SK-N-MC (cell line): ENCODE measurements around the gene GPD1L.

Experiments
- DNase-seq: peaks from one replicate; pipeline ENCODE4 v3.0.0-alpha.2; 2011; ENCODE audit warnings: low read depth, low spot score
- H3K27ac ChIP-seq: fragments of 200-600 bp; sonication (generic); 2 replicates; pipeline ENCODE4 v1.5.1; 2016; ENCODE audit warnings: mixed run types
- H3K36me3 ChIP-seq: fragments of 200-600 bp; sonication (generic); 2 replicates; pipeline ENCODE4 v1.6.1; 2017; ENCODE audit warnings: antibody characterized with exemption, low read length, mixed read lengths; ENCODE audit not compliant: insufficient read depth
- H3K4me3 ChIP-seq: fragments of 200-600 bp; sonication (generic); 2 replicates; pipeline ENCODE4 v1.5.1; 2016
- H3K9ac ChIP-seq: fragments of 200-600 bp; sonication (generic); 2 replicates; pipeline ENCODE4 v1.8.0; 2017; ENCODE audit warnings: mixed run types, mixed read lengths; ENCODE audit not compliant: insufficient read length
- H3K9me3 ChIP-seq: fragments of 200-600 bp; sonication (generic); 2 replicates; pipeline ENCODE4 v1.6.1; 2017; ENCODE audit warnings: low read depth, mild to moderate bottlenecking, antibody characterized with exemption, low read length, moderate library complexity, mixed read lengths
- EZH2 ChIP-seq: fragments of 200-600 bp; sonication (generic); IDR thresholded peaks from one replicate; pipeline ENCODE4 v1.6.1; 2017; ENCODE audit warnings: antibody characterized with exemption
- FOXP2 ChIP-seq: optimal IDR thresholded peaks from 2 replicates; pipeline ENCODE3; 2011; ENCODE audit warnings: mild to moderate bottlenecking, moderate library complexity; ENCODE audit not compliant: insufficient read depth; ENCODE audit errors: extremely low read length, control extremely low read depth
- POLR2AphosphoS5 ChIP-seq: IDR thresholded peaks from 2 replicates; pipeline ENCODE4 v1.6.1; 2012; ENCODE audit warnings: mild to moderate bottlenecking, low read depth, low read length, borderline replicate concordance

Gene GPD1L

DNA sequence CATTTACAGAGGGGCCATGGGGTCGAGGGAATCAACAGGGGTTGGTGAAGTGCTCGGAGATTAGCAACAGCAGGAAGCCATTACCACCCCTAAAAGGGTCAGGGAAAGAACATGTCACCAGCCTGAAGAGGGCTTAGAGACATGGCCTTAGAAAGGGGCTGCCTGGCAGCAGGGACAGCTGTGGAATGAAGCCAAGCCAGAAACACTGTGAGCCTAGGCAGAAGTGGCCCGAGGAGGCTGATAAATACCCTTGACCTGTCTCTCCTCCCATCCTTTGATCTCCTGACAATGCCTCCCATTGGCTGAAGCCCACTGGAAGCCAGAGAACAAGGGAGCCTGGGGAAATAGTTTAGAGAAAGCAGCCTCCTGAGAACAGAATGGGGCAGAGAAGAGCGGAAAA lies 31.4 kb downstream of the GPD1L start:
- DNase-seq: no peak
- TF ChIP-seq EZH2: no peak
- no peak for TF ChIP-seq POLR2AphosphoS5
- TF ChIP-seq FOXP2: no peak

DNA sequence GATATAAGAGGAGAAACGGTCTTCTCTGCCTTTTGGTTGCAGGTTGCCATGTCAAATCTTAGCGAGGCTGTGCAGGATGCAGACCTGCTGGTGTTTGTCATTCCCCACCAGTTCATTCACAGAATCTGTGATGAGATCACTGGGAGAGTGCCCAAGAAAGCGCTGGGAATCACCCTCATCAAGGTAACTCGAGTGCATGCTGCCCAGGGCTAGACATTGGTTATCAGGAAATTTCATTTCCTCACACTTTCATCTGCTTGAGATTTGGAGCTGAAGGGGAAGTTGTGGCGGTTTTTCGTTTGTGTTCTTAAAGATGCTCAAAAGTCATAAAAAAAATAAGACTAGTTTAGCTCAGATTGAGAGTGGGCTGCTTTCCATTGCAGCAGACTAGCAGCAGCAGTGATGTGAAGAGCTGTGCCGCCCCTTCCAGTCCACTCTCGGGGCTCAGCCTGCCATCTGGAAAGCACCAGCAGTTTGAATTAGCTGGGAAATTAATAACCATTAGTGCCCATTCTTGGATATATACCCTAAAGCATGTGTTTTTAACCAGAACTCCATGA lies 32.2 kb downstream of the GPD1L start:
- H3K27ac ChIP-seq: no peak overlapping the region
- no peaks in the 10 kb centered on the region for H3K36me3 ChIP-seq
- no peak for DNase-seq
- TF ChIP-seq POLR2AphosphoS5 (no peak), FOXP2 (no peak), EZH2 (no peak)
- H3K4me3 ChIP-seq: no peak overlapping the region
- no peaks in the 10 kb centered on the region for H3K9me3 ChIP-seq
- no peak overlapping the region for H3K9ac ChIP-seq

More for the DNA sequence above, 31.4 kb downstream of the GPD1L start:
- Histone ChIP-seq H3K27ac (no peak overlapping the region), H3K9ac (no peak overlapping the region), H3K9me3 (no peaks in the 10 kb centered on the region), H3K36me3 (no peaks in the 10 kb centered on the region), H3K4me3 (no peak overlapping the region)

DNA sequence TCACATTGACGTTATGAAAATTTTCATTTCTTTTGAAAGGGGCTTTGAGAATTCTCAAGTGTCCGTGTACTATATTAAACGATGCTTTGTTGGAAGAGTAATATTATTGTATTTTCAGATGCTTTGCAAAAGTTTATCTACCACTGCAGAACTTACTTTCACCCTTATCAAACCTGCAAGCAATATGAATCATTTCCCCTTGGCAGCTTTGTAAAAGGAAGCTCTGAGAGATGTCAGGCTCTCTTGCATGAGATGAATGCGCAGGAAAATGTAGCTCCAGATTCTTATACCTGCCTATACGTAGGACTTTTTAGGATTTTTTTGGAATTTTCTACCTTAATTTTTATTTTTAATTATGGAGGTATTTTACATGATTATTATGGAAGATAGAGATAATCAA lies 34.5 kb downstream of the GPD1L start:
- no peak overlapping the region for H3K9ac ChIP-seq
- no peaks in the 10 kb centered on the region for H3K9me3 ChIP-seq
- TF ChIP-seq EZH2 (no peak), POLR2AphosphoS5 (no peak), FOXP2 (no peak)
- DNase-seq: no peak
- no peak overlapping the region for H3K4me3 ChIP-seq
- no peaks in the 10 kb centered on the region for H3K36me3 ChIP-seq
- no peak overlapping the region for H3K27ac ChIP-seq

DNA sequence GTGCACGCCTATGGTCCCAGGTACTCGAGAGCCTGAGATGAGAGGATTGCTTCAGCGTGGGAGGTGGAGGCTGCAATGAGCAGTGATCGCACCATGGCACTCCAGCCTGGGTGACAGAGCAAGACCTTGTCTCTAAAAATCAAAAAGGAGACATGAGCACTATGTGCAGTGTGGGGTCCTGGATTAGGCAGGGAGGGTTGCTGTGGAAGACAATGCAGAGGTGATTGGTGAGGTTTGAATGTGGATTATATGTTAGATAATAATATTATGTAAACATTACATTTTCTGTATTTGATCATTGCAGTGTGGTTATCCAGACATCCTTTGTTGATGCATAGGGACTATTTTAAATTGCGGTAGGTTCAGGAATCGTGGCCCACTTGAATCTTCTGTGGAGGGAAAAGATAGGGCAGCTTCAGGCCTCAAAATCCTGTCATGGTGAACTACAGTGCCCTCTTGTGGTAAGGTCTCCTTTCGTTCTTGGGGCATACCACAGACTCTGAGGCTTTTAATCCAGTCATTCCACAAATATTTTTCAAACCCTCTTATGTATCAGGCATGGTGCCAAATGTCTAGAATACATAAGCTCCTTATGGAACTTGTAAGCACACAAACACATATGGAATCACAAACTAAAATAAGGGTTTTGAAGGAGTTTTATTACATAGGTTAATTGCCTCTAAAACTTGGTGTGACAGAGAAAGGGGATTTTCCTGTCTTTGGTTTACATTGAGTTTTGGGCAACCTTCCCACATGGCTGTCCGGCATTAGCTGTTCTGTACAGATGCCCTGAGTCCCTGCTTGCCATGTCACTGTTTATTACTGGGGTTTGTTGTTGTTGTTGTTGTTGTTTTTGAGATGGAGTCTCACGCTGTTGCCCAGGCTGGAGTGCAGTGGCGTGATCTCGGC lies 37.7 kb downstream of the GPD1L start:
- H3K9ac ChIP-seq: no peak overlapping the region
- H3K27ac ChIP-seq: no peak overlapping the region
- no peaks in the 10 kb centered on the region for H3K36me3 ChIP-seq
- no peak overlapping the region for H3K4me3 ChIP-seq
- TF ChIP-seq EZH2: no peak
- no peaks in the 10 kb centered on the region for H3K9me3 ChIP-seq
- DNase-seq: peak; percentile 53

DNA sequence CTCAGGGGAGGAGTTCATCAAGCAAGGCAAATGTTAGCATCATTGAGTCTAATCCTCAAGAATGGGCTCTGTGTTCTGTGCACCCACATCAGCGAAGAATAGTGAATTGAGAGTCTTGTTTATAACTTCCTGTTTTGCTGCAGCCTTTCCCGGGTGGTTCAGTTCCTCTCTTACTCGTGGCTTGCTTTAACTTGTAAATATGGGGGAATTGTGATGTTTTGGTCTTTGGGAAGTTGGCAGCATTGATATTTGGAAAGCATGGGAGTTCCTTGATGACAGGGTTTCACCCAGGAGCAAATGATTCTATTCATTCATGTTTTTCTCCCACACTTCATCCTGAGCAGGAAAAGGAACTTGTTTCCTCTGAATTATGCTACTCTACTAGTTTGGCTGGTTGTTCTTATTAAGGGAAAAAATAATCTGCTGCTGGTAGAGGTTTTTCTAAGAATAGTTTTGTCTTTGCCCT lies 40.4 kb downstream of the GPD1L start:
- Histone ChIP-seq H3K36me3 (no peaks in the 10 kb centered on the region), H3K9ac (no peak overlapping the region)
- DNase-seq: no peak

DNA sequence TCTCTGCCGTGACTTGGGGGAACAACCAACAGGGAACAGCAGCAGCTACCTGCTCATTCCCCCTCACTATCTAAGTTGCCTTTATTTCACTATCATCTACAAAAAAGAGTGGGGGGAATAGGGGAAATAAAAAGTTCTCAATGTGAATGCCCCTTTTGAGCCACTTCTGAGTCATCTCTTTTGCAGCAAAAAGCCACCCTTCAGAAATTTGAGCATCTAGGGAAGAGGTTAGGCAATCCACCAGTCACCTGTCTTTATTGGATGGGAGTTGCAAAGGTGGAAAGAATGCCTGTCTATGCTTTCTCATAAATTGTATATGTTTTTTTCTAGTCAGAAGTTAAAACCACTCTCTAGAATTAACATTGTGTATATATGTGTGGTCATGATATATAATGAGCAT lies 41.1 kb downstream of the GPD1L start:
- Histone ChIP-seq H3K9me3 (no peaks in the 10 kb centered on the region), H3K4me3 (no peak overlapping the region), H3K36me3 (no peaks in the 10 kb centered on the region), H3K27ac (no peak overlapping the region), H3K9ac (no peak overlapping the region)
- DNase-seq: no peak
- TF ChIP-seq EZH2 (no peak), FOXP2 (no peak), POLR2AphosphoS5 (no peak)

More for the DNA sequence above, 40.4 kb downstream of the GPD1L start:
- Histone ChIP-seq H3K9me3 (no peaks in the 10 kb centered on the region), H3K4me3 (no peak overlapping the region), H3K27ac (no peak overlapping the region)
- TF ChIP-seq EZH2: no peak
- no peak for TF ChIP-seq POLR2AphosphoS5
- TF ChIP-seq FOXP2: no peak

DNA sequence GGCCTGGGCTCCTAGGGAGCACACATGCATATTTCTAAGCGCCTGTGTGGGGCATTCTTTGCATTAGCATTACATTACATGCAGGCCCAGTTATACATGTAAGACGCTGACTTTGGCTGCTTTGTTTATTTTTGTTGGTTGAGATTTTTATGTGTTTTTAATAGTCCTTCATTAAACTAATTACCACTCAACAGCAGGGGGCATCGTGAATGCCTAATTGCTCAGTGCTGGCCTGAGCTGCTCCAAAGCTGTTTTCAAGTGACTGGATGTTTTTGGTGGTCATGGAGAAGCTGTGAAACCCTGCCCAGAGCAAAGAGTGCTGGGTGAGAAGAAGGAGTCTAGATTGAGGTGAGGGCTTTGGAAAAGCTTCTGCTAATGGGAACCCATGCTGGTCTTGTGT lies 41.5 kb downstream of the GPD1L start:
- no peak overlapping the region for H3K4me3 ChIP-seq
- TF ChIP-seq EZH2: no peak
- TF ChIP-seq FOXP2: no peak
- H3K27ac ChIP-seq: no peak overlapping the region
- H3K9me3 ChIP-seq: no peaks in the 10 kb centered on the region
- no peak overlapping the region for H3K9ac ChIP-seq
- DNase-seq: no peak
- H3K36me3 ChIP-seq: no peaks in the 10 kb centered on the region

DNA sequence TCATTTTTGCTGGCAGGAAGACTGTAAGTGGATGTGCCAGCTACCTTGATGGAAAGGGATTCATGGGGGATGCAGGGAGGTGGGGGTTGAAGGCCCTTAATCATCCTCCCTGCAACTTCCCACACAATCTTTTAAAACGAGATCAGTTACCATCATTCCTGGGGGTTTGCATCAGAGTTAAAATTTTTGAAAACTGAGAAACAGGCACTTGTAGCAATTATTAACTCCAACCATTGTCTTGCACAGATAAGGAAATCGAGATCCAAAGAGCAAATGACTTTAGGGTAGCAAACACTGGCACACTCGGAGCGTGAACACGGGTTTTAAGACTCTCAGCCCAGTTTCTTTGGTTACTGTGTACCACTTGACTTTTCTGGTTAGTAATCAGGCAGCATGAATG lies 41.9 kb downstream of the GPD1L start:
- Histone ChIP-seq H3K4me3 (no peak overlapping the region), H3K9ac (no peak overlapping the region), H3K27ac (no peak overlapping the region), H3K9me3 (no peaks in the 10 kb centered on the region), H3K36me3 (no peaks in the 10 kb centered on the region)
- TF ChIP-seq EZH2 (no peak), POLR2AphosphoS5 (no peak), FOXP2 (no peak)
- DNase-seq: no peak
